Stimulated activated CD4-positive, alpha-beta T cell treated with anti-CD3 and anti-CD28 coated beads, Interleukin-15, amount 100 ng/mL, for 48 hours (primary cell): ENCODE data around the gene FARP1.

Experiments
- DNase-seq, 2 donors: peaks; one replicate each; pipeline ENCODE4 v3.0.0-alpha.2; 2020; ENCODE audit warnings: low read depth in 2 of 2

Gene FARP1

DNA sequence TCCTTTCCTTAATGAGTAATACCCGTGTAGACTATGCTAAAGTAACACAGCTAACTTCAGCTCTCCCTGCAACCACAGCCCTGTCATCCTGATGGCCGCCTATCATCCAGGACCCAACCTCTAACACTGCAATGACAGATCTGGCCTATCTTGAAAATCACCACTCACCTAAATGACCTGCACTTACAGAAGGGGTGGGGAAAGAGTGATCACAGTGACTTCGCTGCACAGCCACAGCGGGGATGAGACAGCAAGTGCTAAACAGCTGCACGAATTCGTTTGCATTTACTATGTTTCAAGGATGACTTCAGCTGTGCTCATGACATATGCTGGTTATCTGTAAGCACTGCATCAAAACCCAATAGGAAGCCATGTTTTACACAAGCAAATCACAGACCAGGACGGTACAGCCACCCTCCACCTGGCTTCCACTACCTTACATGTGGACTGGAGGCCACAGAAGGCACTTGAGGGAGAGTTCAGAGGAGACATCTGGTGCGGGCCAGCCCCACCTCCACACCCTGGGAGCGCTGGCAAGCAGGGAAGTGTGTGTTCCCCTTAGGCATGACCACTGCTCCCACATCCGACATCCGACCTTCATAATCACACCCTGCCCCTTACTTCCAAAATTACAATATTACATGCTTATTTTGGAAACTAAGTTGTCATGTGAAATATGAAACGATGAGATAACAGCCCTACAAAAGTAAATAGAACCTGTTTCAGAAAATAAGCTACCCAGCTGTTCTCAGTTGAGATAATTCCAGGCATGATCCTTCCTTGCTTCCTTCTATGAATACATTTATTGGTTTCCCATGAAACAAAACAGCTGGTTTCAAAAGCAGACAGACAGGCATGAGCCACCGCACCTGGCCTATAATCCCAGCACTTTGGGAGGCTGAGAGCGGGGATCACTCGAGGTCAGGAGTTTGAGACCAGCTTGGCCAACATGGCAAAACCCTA is 338.3 kb downstream of the FARP1 start:
- DNase-seq, result peak; percentile 26 to 45

DNA sequence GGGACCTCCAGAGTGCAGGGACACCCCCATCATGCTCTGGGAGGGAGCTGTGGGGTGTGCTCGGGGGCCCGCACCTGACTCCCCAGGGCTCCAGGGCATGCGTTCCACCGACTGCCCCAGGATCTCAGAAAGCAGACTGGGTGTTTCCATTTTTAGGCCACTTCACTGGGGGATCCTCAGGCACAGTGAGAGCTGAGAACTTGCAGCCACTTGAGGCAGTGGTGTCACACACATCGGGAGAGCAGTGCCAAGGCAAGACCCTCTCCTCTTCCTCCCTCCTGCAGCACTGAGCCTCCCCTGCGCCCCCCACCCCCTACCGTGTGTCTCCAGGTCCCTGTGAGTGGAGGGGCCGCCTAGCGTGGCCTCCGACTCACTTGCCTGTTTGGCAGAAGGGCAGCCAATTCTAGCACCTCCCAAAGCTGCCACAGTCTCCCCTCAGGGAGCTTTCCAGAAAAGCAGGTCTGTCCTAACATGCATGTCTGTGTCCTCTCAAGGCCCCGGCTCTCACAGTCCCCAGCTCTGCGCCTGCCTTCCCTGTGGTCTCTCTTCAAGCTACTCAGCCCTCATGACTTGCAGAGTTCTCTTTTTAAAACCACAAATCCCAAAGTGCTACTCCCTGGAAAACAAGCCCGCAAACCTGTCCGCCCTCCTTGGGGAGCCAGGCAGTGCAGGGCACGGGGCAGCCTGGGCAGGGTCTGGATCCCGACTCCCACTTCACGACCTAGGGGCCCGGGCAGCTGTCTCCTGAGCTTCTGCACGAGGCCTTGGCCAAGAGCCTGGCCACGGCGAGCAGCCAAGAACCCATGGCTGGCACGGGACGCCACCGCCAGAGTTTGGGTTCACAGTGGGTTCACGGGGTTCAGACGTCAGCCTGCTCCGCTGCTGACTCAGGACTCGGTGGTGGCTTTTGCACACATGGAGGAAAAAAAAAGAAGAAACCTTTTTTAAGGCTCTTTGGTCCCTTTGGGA is 339.9 kb downstream of the FARP1 start:
- DNase-seq, result no peak

DNA sequence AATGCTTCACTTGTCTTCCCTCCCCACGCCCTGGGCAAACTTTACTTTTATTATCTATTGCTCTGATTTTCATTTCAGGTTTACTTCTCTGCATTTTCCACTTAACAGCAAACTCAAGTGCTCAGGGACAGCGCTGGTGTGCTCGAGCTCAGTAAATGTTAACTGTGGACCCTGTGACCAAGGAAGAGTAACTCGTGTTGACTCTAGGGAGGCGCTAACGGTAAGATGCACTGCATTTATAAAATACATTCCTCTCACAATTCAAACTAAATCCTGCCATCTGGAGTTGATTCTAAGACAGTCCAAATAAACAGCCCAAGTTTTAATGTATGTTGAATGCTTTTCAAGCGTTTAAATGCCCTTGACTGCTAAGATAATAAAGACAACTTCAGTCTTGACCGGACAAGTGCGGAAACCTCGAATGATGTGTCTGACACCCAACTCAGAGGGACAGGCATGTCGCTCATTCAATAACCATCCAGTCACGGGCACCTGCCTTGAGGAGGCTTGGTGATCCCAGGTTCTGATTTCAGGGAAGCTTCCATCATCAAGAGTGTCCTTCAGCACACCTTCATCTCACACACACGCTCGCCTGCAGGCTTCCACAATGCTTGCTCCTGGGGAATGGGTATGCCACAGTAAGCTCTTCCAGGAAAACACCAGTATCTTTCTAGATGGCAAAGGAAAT is 340.9 kb downstream of the FARP1 start:
- no peak for DNase-seq

DNA sequence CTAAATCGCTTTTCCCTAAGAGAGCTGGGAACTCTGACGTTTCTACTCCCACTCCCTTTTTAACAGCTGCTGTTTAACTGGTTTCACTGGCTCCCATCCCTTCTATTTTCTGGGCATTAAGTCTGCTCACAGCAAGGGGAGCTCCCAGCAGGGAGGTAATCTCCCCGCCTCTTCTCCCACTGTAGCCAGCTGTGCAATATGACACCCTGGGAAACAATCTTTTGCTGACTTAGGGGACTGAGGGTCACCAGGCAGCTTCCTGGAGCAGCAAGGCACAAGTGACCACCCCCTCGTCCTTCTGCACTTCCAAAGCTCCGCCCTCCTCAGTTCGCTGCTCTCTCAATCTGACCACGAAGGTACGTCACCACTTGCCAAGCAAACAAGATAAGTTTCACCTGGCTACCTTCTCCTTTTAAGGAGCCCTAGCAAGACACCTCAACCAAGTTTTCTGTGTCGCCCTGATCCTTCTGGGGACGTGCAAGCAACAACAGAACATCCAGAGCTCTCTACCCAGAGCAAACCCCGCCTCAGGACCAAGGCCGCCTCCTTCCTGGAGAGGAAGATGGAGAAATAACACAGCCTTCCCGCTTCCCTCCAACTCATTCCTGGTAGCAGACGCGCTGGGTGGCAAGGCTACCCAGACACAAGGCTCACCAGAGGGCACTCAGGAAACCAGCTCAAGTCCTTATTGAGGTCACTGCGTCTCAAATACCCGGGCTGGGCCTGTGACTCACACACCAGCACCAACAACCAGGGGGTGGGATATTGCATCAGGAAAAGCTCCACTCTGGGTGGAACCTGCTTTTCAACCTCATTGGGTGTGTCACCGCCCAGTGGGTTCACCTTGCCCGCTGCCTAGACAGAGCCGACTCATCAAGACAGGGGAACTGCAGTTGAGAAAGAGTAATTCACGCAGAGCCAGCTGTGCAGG is 341.7 kb downstream of the FARP1 start:
- peak; percentile 64 to 69 for DNase-seq

DNA sequence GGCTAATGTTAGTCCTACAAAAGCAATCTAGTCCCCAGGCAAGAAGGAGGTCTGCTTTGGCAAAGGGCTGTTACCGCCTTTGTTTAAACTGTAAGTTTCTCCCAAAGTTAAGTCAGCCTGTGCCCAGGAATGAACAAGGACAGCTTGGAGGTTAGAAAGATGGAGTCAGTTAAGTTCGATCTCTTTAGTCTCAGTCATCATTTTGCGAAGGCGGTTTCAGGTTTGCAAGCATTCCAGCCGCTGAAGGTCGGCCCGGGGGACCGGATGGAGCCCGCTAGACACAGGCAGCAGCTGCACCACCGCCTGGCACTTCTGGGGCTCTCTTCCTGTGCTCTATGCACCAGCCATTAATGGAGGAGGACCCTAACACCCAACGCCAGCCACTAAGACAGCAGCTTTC is 342.7 kb downstream of the FARP1 start:
- no peak for DNase-seq

DNA sequence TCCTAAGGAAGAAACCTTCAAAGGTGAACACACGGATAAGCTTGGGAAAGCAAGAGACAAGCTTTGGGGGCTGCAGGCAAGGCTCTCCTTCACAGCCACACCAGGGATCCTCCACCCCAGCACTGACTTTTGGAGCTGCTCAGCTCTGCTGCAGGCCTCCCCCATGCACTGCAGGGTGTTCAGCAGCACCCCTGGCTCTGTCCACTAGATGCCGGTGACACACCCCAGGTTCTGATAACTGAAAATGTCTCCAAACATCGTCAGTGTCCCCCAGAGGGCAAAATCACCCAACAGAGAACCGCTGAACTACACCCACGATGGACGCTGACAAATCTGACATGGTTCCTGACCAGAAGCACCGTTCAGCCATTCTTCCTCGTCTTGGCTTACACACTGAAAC is 343.5 kb downstream of the FARP1 start:
- DNase-seq, result no peak

DNA sequence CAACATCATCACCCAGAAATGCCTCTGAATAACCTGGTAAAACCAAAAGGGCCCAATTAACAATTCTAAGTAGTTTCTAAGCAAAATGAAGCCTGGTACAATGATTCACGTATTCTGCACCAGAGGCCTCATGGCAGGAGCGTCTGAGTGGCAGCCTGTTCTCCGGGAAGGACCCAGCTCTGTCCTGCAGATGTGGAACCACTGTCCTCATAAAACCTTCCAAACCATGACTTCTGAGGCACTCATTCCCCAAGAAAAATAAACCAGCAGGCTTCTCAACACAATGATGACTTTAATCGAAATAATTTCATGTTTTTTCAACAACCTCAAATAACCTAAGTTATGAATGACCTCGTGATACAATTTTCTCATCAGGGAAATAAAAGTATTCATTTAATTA is 344.1 kb downstream of the FARP1 start:
- no peak for DNase-seq

DNA sequence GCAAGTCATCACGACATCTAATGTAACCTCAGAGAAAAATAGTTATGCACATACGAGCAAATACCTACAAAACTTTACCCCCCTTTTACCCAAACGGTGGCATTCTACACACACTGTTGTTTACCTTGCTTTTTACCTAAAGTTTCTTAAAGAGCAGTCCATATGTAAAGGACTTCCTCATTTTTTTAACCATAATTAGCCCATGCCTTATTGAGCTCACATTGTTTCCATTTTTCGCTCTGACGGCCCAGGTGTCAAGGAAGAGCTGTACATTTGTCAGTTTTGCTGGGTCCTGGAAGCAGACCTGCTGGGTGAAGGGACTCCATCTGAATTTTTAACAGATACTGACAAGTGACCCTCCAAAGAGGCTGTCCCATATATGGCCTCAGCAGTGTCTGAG is 344.6 kb downstream of the FARP1 start:
- no peak for DNase-seq

DNA sequence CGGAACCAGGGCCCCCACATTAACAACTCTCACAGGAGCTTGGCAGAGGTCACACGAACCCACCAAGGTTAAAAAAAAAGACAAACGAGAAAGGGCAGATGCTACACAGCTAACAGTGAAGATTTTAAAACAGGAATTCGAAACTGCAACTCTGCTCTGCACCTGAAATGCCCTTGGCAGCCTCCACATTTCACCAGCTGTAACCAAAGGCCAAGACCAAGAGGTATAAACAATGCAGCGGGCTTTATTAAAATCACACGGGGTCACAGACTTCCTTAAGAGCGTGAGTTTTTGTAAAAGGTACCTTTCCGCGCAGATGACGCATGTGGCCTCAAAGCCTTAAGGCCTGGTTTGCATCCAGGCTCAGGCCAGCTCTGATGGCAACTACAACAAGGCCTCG is 345.8 kb downstream of the FARP1 start:
- no peak for DNase-seq

DNA sequence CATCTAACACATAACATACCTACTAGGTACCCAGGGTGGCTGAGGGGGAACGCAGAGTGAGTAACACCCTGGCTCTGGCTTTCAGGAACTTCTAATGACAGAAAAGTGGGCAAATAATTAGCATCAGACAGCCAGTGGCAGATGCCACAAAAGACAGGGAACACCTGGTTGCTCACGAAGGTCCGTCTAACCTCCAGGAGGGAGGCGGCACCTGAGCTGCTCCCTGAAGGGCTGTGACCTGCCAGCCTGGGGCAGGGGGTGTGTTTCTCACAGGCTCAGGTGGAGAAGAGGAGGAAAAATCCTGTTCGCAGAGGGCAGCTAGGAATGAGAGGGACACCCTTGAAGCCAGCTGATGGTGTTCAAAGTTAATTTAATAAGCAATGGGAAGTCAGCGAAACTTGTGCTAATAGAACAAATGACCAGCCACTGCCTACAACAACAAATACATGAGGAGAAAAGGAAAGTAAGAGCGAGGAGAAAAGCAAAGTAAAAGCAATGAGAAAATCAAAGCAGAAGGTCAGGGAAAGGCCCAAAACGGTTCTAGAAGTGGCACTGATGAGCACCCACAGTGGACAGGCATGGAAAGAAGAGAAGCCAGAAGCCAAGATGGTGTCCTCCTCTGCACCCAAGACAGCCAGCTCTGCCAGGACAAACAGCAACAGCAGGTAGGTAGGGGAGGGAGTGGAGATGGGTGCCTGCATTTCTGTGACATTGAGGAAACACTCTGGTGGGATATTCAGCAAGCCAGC is 346.7 kb downstream of the FARP1 start:
- DNase-seq, result no peak

DNA sequence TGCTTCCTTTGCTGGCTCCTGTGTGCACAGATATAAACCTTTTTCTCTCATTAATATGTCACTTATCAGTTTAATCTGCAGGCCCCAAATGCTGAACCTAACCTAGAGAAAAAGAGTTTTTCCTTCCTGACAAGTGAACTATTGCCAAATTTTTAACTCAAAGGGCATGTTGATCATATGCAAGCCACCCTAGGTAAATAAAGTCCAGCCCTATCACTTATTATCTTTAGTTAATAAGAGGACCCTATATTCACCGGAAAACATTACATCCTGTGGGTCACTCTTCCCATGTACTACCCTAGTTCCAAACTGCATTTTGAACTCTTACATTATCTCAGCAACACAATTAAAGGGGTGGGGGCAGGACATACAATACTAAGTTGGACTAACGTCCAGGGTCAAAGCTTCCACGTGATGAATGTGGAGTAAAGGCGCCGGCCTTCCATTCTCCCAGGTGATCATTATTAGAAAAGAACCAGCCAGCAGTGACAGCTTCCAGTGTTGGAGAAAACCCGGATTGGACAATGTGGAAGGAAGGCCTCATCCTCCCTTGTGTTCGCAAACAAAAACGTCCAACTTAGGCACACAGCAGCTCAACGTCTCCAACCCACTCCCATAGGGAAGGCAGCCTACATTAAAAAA is 347.4 kb downstream of the FARP1 start:
- DNase-seq, result no peak

DNA sequence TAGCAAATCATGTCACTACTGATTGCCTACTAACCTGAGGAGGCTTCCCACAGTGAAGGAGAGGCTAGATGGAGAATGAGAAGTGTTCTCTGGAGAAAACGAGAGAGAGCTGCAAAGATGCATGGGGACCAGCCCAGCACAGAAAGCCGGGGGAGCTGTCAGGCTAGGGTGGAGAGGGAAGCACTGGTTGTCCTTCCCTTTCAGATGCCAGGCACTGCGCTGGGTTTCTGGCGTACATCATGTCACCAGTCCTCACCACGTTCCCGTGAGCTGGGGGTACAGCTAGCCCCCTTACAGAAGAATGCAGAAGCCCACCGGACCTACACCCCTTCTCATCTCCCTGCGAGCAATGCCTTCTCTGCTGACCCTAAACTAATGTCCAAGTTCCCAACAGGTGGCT is 348.0 kb downstream of the FARP1 start:
- DNase-seq, result no peak

DNA sequence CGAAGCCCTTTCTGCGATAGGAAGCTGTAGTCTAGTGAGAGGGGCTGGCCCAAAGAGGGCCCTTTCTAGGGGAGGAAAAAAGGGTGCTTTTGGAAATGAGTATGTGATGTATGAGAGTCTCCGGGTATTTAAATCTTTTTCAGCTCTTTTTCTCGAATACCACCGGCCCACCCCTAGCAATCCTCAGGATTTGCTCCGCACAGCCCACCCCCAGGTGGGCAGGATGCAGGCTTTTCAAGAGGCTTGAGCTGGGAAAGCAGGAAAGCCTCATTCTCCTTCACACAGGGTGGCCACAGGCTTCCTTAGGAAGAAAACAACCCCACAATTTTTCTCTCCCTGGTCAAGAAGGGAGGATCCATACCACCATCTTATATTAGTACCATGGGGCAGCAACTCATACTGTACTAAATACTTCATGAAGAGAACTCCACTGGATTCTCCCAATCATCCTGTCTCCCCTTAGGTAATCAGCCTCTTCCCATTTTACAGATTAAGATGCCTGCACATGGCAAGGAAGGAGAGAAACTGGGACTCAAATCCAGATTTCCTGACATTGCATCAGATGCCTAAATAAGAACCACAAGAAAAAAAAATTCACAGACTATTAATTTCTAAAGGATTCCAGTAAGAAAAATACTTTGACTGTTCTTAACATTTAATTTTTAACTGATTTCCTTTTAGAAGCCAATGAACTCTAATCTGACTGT is 349.6 kb downstream of the FARP1 start:
- DNase-seq, result no peak

DNA sequence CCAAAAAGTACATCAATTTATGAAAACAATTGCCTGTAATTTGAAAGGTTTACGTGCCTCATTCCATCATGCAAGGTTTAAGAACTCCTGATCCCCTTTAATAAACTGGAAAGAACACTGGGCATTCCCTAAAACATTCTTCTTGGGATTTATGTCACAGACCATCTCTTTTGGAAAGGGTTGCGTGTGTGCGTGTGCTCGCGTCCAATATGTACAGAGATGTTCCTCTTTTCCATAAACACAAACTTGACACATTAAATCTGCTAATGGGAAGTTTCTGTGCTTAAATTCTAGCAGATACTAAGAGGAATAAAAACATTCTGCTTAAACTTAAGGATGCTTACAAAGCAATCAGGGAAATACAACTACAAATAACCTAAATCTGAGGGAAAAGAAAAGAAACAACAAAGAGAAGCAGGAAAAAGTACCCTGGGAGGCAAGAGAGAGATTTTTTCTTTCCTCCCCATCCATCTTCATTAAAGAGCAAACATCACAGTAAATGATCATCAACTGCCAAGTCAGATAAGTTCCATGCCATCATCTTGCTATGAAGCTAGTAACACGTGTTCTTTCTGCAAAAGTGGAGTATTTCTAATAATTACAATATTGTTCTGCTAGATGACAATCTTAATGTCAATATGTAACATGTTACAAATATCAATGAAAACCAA is 350.3 kb downstream of the FARP1 start:
- no peak for DNase-seq

DNA sequence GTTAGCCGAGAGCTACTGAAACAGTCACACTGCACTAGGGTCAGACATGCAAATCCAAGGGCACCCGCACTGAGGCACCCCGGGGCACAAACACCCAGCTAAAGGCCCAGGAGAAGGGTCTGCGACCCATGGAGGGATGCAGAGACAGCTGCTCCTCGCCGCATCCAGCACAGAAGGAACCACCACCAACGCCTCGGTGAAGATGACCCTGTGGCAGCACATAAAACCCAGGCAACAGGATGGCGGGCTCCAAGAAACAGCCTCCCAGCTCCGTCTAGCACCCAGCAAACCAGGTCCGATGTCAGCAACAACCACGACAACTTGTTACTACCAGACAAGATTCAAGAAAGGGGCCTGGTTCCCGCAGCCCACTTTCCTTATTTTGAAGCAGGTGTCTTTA is 351.9 kb downstream of the FARP1 start:
- DNase-seq, result no peak

DNA sequence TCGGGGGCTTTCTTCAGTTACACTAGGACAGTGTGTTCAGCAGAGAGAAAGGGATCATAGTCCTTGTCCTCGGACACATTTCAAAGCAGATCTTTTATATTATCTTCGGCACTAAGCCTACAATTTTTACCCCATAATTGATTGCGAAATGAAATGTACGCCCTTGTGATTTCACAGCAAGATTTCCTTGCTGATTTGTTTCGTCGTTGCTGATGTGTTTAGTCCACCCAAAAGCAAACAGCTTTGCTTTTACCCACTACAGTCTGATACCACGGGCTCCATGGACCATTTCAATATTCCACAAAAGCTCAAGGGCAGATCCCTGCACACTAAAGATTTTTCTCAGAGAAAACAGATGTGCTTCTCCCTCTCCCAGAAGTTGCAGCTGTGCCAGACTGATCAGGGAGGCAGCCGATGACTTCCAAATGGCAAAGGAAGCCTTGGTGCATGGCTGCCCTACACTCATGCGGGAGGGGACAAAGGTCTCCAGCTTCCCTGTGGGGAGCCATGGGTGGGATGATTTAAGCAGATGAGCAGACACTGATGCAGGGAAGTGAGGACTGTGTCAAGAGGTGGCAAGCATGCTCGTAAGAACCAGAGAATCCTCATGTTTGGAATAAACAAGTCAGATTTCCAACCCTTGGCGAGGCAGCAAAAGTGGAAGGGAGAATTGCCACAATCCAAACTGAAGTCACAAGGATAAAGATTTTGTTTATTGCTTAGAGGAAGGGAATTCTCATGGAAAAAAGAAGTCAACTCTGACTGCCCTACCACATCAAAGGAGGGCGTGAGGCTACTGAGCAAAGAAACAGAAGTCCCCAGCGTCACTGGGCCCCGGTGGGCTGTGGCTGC is 353.0 kb downstream of the FARP1 start:
- DNase-seq, result no peak

DNA sequence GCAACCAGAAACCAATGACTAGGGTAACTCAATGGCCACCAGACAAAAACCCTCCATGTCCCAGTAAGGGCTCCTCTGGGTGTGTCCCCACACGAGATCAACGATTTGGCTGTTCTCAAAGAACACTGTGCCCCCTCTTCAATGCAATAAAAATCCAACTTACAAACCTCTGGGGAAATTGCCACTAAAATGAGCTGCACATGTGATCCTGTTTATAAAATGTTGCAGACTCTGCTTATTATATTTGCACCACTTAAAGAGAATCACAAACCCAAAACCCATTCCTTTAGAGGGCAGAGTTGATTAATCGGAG is 353.5 kb downstream of the FARP1 start:
- DNase-seq, result no peak

DNA sequence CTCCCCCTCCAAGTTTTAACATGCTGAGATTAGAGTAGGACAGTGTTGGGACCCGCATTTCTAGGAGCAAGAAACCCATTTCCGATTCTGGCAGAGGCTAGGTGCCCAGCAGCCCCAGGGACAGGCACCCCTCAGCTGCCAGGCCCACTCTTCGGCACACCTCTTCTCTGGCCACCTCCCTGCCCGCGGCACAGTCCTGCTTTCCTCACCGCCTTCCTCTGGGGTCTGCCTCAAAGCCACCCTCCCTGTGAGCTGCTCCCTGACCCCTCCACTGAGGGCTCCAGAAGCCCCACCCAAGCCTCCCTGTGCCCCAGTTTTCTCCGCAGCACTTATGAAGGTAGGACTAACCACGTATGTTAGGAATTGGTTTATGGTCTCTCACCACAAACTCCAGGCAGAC is 354.1 kb downstream of the FARP1 start:
- no peak for DNase-seq
